ENCODE measurements around the gene IL23R.

DNA sequence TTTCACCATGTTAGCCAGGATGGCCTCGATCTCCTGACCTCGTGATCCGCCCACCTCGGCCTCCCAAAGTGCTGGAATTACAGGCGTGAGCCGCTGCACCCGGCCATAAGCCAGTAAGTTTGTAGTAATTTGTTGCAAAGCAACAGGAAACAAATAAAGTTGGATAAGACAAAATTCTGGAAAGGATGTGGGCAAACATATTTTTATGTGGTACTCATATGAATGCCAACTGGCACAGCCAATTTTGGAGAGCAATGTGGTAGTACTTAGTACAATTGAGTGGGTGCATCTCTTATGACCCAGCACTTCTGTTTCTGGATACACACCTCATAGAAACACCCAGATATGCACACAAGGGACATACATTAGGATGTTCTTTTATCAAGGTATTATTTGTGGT, 133.0 kb downstream of the IL23R start:
- TF ChIP-seq, protein P1, sequence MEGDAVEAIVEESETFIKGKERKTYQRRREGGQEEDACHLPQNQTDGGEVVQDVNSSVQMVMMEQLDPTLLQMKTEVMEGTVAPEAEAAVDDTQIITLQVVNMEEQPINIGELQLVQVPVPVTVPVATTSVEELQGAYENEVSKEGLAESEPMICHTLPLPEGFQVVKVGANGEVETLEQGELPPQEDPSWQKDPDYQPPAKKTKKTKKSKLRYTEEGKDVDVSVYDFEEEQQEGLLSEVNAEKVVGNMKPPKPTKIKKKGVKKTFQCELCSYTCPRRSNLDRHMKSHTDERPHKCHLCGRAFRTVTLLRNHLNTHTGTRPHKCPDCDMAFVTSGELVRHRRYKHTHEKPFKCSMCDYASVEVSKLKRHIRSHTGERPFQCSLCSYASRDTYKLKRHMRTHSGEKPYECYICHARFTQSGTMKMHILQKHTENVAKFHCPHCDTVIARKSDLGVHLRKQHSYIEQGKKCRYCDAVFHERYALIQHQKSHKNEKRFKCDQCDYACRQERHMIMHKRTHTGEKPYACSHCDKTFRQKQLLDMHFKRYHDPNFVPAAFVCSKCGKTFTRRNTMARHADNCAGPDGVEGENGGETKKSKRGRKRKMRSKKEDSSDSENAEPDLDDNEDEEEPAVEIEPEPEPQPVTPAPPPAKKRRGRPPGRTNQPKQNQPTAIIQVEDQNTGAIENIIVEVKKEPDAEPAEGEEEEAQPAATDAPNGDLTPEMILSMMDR (IDR thresholded peaks at IDR 0.05; ENCODE audit: insufficient read depth, low read depth, low read length) = no peak
- no peak for TF ChIP-seq EZH2 (IDR thresholded peaks at IDR 0.05; ENCODE audit: insufficient read depth, low read length)
